Endothelial cell of umbilical vein (primary cell): ENCODE results near the gene TFDP1.

Source experiments
- EZH2 ChIP-seq: IDR thresholded peaks from 2 replicates; pipeline ENCODE4 v1.6.1; 2012; ENCODE audit warnings: borderline replicate concordance, low read depth, mild to moderate bottlenecking, moderate library complexity, low read length, inconsistent platforms; ENCODE audit not compliant: severe bottlenecking
- FOS ChIP-seq: IDR thresholded peaks from 2 replicates; pipeline ENCODE4 v1.6.1; 2011; ENCODE audit warnings: mild to moderate bottlenecking, low read length, moderate library complexity, borderline replicate concordance; ENCODE audit not compliant: insufficient read depth
- JUN ChIP-seq: IDR thresholded peaks from 2 replicates; pipeline ENCODE4 v1.6.1; 2011; ENCODE audit warnings: borderline replicate concordance, low read depth; ENCODE audit not compliant: insufficient read length, insufficient read depth
- MYC ChIP-seq: IDR thresholded peaks from one replicate; pipeline ENCODE4 v1.6.1; 2011; ENCODE audit warnings: mild to moderate bottlenecking, low read depth, low read length
- POLR2A ChIP-seq: IDR thresholded peaks from 2 replicates; pipeline ENCODE4 v1.6.1; 2012; ENCODE audit warnings: low read depth, mild to moderate bottlenecking, control low read depth, low read length
- POLR2AphosphoS5 ChIP-seq: IDR thresholded peaks from 2 replicates; pipeline ENCODE4 v1.6.1; 2012; ENCODE audit warnings: low read depth, mild to moderate bottlenecking, control low read depth, low read length, moderate library complexity; ENCODE audit not compliant: insufficient read depth
- TF ChIP-seq, protein P1 (sequence below), 2 donors: IDR thresholded peaks; 1 replicate in 1 of 2; 2 replicates in 1 of 2; pipeline ENCODE4 v1.5.1; 2011; ENCODE audit warnings: low read length in 2 of 2, mild to moderate bottlenecking in 2 of 2, moderate library complexity in 2 of 2, control low read depth in 1 of 2, inconsistent platforms in 1 of 2, low read depth in 1 of 2; ENCODE audit not compliant: insufficient read depth in 1 of 2; ENCODE audit errors: extremely low read depth in 1 of 2
- TF ChIP-seq, protein P2 (sequence below): IDR thresholded peaks from 2 replicates; pipeline ENCODE4 v1.6.1; 2011; ENCODE audit not compliant: insufficient read depth, insufficient read length

DNA sequence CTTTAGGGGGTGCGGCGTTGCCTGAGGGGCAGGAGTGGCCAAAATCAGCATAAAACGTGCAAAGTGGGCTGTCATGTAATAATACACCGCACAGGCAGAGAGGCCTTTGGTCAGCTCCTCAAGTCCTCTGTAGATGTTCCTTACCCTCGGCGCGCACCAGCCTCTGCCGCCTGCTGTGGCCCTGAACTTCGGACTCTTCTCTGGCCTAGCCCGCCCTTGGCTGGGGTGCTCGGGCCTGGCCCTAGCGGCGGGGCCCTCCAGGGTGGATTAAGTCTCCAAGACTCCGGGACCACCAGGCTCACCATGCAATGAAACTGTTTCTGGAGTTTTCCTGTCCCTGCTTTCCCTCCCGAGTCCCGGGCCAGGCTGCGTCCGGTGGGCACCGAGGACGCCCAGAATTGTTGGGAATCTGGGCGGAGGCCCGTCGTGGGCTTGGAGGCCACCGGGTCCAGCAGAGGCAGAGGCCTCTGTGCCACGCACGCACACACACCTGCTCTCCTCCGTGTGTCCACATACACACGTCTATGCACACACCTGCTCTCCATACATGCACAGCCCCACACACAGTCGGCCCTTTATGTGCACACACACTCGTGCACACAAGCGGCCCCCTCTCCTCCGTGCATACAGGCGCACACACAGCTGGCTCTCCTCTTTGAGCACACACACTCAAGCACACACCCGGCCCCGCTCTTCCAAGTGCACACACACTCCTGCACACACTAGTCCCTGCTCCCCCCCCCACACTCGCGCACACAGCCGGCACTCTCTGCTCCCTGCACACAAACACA lies 1.5 kb upstream of the TFDP1 start:
- TF ChIP-seq POLR2A = no peak
- TF ChIP-seq MYC = no peak
- TF ChIP-seq, protein P1, sequence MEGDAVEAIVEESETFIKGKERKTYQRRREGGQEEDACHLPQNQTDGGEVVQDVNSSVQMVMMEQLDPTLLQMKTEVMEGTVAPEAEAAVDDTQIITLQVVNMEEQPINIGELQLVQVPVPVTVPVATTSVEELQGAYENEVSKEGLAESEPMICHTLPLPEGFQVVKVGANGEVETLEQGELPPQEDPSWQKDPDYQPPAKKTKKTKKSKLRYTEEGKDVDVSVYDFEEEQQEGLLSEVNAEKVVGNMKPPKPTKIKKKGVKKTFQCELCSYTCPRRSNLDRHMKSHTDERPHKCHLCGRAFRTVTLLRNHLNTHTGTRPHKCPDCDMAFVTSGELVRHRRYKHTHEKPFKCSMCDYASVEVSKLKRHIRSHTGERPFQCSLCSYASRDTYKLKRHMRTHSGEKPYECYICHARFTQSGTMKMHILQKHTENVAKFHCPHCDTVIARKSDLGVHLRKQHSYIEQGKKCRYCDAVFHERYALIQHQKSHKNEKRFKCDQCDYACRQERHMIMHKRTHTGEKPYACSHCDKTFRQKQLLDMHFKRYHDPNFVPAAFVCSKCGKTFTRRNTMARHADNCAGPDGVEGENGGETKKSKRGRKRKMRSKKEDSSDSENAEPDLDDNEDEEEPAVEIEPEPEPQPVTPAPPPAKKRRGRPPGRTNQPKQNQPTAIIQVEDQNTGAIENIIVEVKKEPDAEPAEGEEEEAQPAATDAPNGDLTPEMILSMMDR (IDR thresholded peaks at IDR 0.05; ENCODE audit: extremely low read depth in 1 of 2, insufficient read depth in 1 of 2, low read depth in 1 of 2, low read length in 2 of 2) = no peak
- no peak for TF ChIP-seq POLR2AphosphoS5
- TF ChIP-seq, protein P2, sequence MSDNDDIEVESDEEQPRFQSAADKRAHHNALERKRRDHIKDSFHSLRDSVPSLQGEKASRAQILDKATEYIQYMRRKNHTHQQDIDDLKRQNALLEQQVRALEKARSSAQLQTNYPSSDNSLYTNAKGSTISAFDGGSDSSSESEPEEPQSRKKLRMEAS = no peak
- TF ChIP-seq EZH2 = no peak
- TF ChIP-seq FOS = no peak
- no peak for TF ChIP-seq JUN
